ENCODE data around the gene NACC2.

GRCh38 chr9:135971892-135972291 is 123.2 kb downstream of the NACC2 start:
- TF ChIP-seq CTCF (IDR thresholded peaks at IDR 0.05): no peak
- TF ChIP-seq SIN3A (IDR thresholded peaks at IDR 0.05; ENCODE audit: borderline replicate concordance, insufficient read depth, low read depth, low read length): no peak
